BLaER1 treated with 17β-estradiol and CSF1 and Interleukin-3, amounts not matched to agents 10 nM and 100 nM (cell line): Measurements from ENCODE around the gene AUTS2.

Source experiments
- H3K27ac ChIP-seq, 11 experiments: shearing (Covaris generic); formaldehyde crosslinking; 2 replicates each; pipeline ENCODE4 v1.8.1; 2022
- H3K27me3 ChIP-seq, 11 experiments: shearing (Covaris generic); formaldehyde crosslinking; 2 replicates each; pipeline ENCODE4 v1.8.1; 2022
- H3K36me3 ChIP-seq, 11 experiments: shearing (Covaris generic); formaldehyde crosslinking; 2 replicates each; pipeline ENCODE4 v1.8.1; 2022
- H3K4me1 ChIP-seq, 10 experiments: shearing (Covaris generic); formaldehyde crosslinking; 2 replicates each; pipeline ENCODE4 v1.8.1; 2022
- H3K4me2 ChIP-seq, 11 experiments: shearing (Covaris generic); formaldehyde crosslinking; 2 replicates each; pipeline ENCODE4 v1.8.1; 2022
- H3K4me3 ChIP-seq, 10 experiments: shearing (Covaris generic); formaldehyde crosslinking; 2 replicates each; pipeline ENCODE4 v1.8.1; 2022
- H3K9ac ChIP-seq, 11 experiments: shearing (Covaris generic); formaldehyde crosslinking; 2 replicates each; pipeline ENCODE4 v1.8.1; 2022
- H3K9me3 ChIP-seq, 11 experiments: shearing (Covaris generic); formaldehyde crosslinking; replicated peaks in 1 of 11; 2 replicates each; pipeline ENCODE4 v1.8.1; 2022
- H4K20me1 ChIP-seq, 11 experiments: shearing (Covaris generic); formaldehyde crosslinking; 2 replicates each; pipeline ENCODE4 v1.8.1; 2022
- Cebpa-rat ChIP-seq, 11 experiments: shearing (Covaris generic); IDR thresholded peaks; 2 replicates each; pipeline ENCODE4 v1.8.1; 2022

The AUTS2 gene

DNA sequence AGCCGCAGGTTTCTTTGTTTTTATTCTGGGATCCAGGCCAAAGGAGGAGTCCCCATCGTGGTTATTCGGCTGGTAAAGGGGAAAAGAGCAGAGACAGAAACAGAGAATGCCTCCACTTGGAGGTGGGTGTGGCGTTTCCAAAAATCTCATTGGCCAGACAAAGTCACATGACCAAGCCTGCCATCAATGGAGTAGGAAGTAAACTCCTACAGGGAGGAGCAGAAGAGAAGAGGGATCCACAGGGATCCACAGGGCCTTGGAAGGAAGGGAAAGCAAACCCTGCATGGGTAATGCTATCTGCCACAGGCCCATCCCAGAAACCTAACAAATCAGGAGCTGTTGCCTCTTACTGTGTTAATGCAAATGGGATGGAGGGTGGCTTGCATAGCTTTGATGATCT is 1107.9 kb downstream of the AUTS2 start:
- no peaks in the 10 kb centered on the region for H3K27me3 ChIP-seq
- 0 out of 22 replicates have a peak, but pooled peaks cover 0 to 4% (median 0%) of the 10 kb centered on the region in 11 experiments for H3K9me3 ChIP-seq
- peak overlapping the region in 6 of 11 experiments; percentile 12 to 32 (median 27); a peak in 6 of 22 replicates for H3K4me2 ChIP-seq
- peaks cover 0 to 100% (median 100%) of the 10 kb centered on the region in 11 experiments; a peak in 20 of 22 replicates for H4K20me1 ChIP-seq
- TF ChIP-seq Cebpa-rat (IDR thresholded peaks at IDR 0.05) = no peak
- H3K9ac ChIP-seq = no peak overlapping the region
- no peak overlapping the region for H3K27ac ChIP-seq
- H3K4me1 ChIP-seq = peaks cover 22 to 94% (median 77%) of the 10 kb centered on the region in 10 experiments
- H3K4me3 ChIP-seq = no peak overlapping the region
- peaks cover 5 to 97% (median 79%) of the 10 kb centered on the region in 11 experiments; a peak in 20 of 22 replicates for H3K36me3 ChIP-seq

- Histone ChIP-seq H3K4me1 (peaks cover 25 to 94% (median 77%) of the 10 kb centered on the region in 10 experiments), H3K4me3 (no peak overlapping the region), H3K27me3 (no peaks in the 10 kb centered on the region), H4K20me1 (peaks cover 0 to 100% (median 100%) of the 10 kb centered on the region in 11 experiments; a peak in 20 of 22 replicates), H3K27ac (no peak overlapping the region), H3K9ac (no peak overlapping the region), H3K9me3 (0 out of 22 replicates have a peak, but pooled peaks cover 0 to 4% (median 0%) of the 10 kb centered on the region in 11 experiments), H3K4me2 (peak overlapping the region in 4 of 11 experiments; percentile 29 to 69 (median 31); a peak in 3 of 22 replicates), H3K36me3 (peaks cover 5 to 97% (median 79%) of the 10 kb centered on the region in 11 experiments; a peak in 20 of 22 replicates)
- TF ChIP-seq Cebpa-rat (IDR thresholded peaks at IDR 0.05) = no peak
These were observed 1108.4 kb downstream of the AUTS2 start for GRCh38 chr7:70706698-70707097.

DNA sequence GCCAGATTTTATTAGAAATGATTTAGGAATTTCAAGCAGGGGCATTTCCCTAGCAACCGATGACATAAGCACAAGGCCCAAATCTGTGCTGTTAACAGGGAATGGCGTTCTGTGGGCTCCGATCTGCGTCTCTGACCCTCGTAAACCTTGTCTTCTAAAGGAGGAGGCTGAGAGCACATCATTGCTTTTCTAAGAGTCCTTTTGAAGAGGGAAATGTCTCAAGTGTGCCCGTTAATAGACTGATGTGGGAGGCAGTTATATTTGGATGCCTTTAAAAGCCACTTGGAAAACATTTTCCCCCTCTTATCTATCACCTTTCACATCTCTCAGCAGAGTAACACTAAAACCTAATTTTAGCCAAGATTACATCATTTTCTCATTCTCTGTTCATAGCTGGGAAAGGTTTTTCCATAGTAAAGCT is 1109.6 kb downstream of the AUTS2 start:
- H3K27ac ChIP-seq = no peak overlapping the region
- H3K9ac ChIP-seq = no peak overlapping the region
- H3K4me2 ChIP-seq = peak overlapping the region in 7 of 11 experiments; percentile 20 to 81 (median 64); a peak in 11 of 22 replicates
- H4K20me1 ChIP-seq = peaks cover 0 to 100% (median 100%) of the 10 kb centered on the region in 11 experiments; a peak in 20 of 22 replicates
- peaks cover 22 to 84% (median 67%) of the 10 kb centered on the region in 10 experiments for H3K4me1 ChIP-seq
- H3K9me3 ChIP-seq = peaks cover 0 to 14% (median 7%) of the 10 kb centered on the region in 11 experiments; a peak in 14 of 22 replicates
- peaks cover 5 to 97% (median 79%) of the 10 kb centered on the region in 11 experiments; a peak in 20 of 22 replicates for H3K36me3 ChIP-seq
- no peak for TF ChIP-seq Cebpa-rat (IDR thresholded peaks at IDR 0.05)
- no peaks in the 10 kb centered on the region for H3K27me3 ChIP-seq
- no peak overlapping the region for H3K4me3 ChIP-seq

- H4K20me1 ChIP-seq = peaks cover 0 to 100% (median 86%) of the 10 kb centered on the region in 11 experiments; a peak in 20 of 22 replicates
- peak overlapping the region in 9 of 11 experiments; percentile 12 to 63 (median 45); a peak in 16 of 22 replicates for H3K27ac ChIP-seq
- peaks cover 8 to 30% (median 20%) of the 10 kb centered on the region in 11 experiments; a peak in 20 of 22 replicates for H3K9me3 ChIP-seq
- H3K4me2 ChIP-seq = peak overlapping the region; percentile 37 to 81 (median 64)
- H3K4me3 ChIP-seq = no peak overlapping the region
- no peaks in the 10 kb centered on the region for H3K27me3 ChIP-seq
- H3K36me3 ChIP-seq = peaks cover 5 to 97% (median 74%) of the 10 kb centered on the region in 11 experiments; a peak in 20 of 22 replicates
- peak overlapping the region in 4 of 11 experiments; percentile 26 to 54 (median 48); a peak in 7 of 22 replicates for H3K9ac ChIP-seq
- TF ChIP-seq Cebpa-rat (IDR thresholded peaks at IDR 0.05) = peak in 1 of 11 experiments; percentile 56; a peak in 1 of 22 replicates
- H3K4me1 ChIP-seq = peaks cover 22 to 72% (median 63%) of the 10 kb centered on the region in 10 experiments
These were observed 1111.8 kb downstream of the AUTS2 start for GRCh38 chr7:70710011-70710480.

DNA sequence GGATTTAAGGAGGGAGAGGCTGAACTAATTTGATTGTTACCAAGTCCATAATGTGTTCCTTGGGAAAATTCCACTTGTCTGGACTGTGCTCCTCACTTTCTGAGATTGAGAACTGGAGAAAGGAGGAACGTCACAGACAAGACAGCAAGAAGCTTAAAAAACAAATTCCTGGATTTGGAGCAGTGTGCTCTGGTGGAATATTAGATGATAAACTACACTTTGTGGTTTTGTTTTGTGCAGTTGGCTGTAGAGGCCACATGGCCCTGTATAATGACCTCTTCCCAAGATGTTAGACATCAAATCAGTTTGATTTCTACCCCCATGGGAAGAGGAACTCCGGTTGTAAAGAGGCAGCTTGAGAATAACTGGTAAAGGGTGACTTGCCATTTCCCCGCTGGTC is 1112.4 kb downstream of the AUTS2 start:
- peaks cover 0 to 100% (median 86%) of the 10 kb centered on the region in 11 experiments; a peak in 20 of 22 replicates for H4K20me1 ChIP-seq
- peak overlapping the region; percentile 37 to 81 (median 64) for H3K4me2 ChIP-seq
- H3K9ac ChIP-seq = peak overlapping the region in 5 of 11 experiments; percentile 11 to 54 (median 50); a peak in 9 of 22 replicates
- H3K36me3 ChIP-seq = peaks cover 5 to 95% (median 68%) of the 10 kb centered on the region in 11 experiments; a peak in 20 of 22 replicates
- peak overlapping the region in 1 of 10 experiments; percentile 32; a peak in 1 of 20 replicates for H3K4me3 ChIP-seq
- no peaks in the 10 kb centered on the region for H3K27me3 ChIP-seq
- no peak for TF ChIP-seq Cebpa-rat (IDR thresholded peaks at IDR 0.05)
- H3K4me1 ChIP-seq = peaks cover 22 to 75% (median 64%) of the 10 kb centered on the region in 10 experiments
- H3K9me3 ChIP-seq = peaks cover 8 to 30% (median 20%) of the 10 kb centered on the region in 11 experiments; a peak in 20 of 22 replicates
- peak overlapping the region in 9 of 11 experiments; percentile 12 to 71 (median 58); a peak in 18 of 22 replicates for H3K27ac ChIP-seq

DNA sequence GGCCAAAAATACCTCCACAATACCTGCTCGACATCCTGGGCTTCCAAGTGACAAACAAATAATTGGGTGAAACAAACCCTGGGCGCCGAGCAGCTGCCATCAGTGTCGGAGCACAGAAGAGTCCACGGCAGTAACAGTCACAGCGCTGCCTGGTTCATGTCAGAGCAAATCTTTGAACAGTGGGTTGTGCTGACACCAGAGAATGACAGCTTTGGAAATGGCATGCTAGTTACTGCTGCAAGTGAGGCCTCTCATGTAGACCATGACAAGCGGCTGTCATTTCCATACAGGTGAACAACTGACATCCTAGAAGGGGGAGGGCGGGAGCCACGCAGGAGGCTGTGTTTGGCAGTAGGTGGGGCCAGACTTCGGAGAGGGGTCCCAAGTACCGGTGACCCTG is 1113.2 kb downstream of the AUTS2 start:
- Histone ChIP-seq H4K20me1 (peaks cover 0 to 100% (median 85%) of the 10 kb centered on the region in 11 experiments; a peak in 20 of 22 replicates), H3K4me3 (no peak overlapping the region), H3K27me3 (no peaks in the 10 kb centered on the region), H3K4me2 (peak overlapping the region; percentile 37 to 81 (median 64)), H3K36me3 (peaks cover 0 to 90% (median 60%) of the 10 kb centered on the region in 11 experiments; a peak in 17 of 22 replicates), H3K9me3 (peaks cover 8 to 30% (median 20%) of the 10 kb centered on the region in 11 experiments; a peak in 20 of 22 replicates), H3K9ac (peak overlapping the region in 5 of 11 experiments; percentile 13 to 54 (median 50); a peak in 4 of 22 replicates), H3K4me1 (peaks cover 22 to 73% (median 64%) of the 10 kb centered on the region in 10 experiments), H3K27ac (peak overlapping the region in 7 of 11 experiments; percentile 36 to 71 (median 60); a peak in 10 of 22 replicates)
- no peak for TF ChIP-seq Cebpa-rat (IDR thresholded peaks at IDR 0.05)

DNA sequence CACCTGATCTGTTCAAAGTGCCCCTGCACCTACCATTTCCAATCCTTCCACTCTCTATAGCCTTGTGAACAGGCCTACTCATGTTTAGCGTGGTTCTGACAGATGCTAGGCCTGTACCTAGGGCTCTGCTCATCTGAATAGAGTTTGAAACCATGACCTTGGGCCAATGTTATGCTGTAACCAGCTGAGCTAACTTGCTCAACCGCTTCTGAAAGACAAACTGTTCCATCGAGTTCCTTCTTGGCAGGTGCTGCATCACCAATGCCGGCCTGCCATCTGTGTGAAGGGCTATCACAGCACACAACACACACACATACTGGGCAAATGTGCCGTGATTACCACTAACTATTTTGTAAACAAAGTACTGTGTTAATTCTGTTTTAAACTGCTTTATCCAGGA is 1114.7 kb downstream of the AUTS2 start:
- no peak for TF ChIP-seq Cebpa-rat (IDR thresholded peaks at IDR 0.05)
- Histone ChIP-seq H3K9ac (no peak overlapping the region), H3K4me2 (no peak overlapping the region), H4K20me1 (peaks cover 0 to 100% (median 84%) of the 10 kb centered on the region in 11 experiments; a peak in 20 of 22 replicates), H3K27me3 (no peaks in the 10 kb centered on the region), H3K9me3 (peaks cover 8 to 30% (median 20%) of the 10 kb centered on the region in 11 experiments; a peak in 20 of 22 replicates), H3K4me1 (peaks cover 37 to 76% (median 65%) of the 10 kb centered on the region in 10 experiments), H3K36me3 (peaks cover 0 to 87% (median 46%) of the 10 kb centered on the region in 11 experiments; a peak in 17 of 22 replicates), H3K4me3 (no peak overlapping the region), H3K27ac (no peak overlapping the region; a peak in 1 of 22 replicates)

- Histone ChIP-seq H3K36me3 (peaks cover 0 to 85% (median 43%) of the 10 kb centered on the region in 11 experiments; a peak in 17 of 22 replicates), H3K4me3 (no peak overlapping the region), H3K27ac (no peak overlapping the region), H3K4me2 (0 out of 22 replicates have a peak overlapping the region, but pooled peaks of 1 of the 11 experiments have one; percentile 13), H3K4me1 (peaks cover 41 to 75% (median 64%) of the 10 kb centered on the region in 10 experiments), H3K9me3 (peaks cover 8 to 30% (median 20%) of the 10 kb centered on the region in 11 experiments; a peak in 20 of 22 replicates), H3K9ac (no peak overlapping the region), H4K20me1 (peaks cover 0 to 100% (median 83%) of the 10 kb centered on the region in 11 experiments; a peak in 20 of 22 replicates), H3K27me3 (no peaks in the 10 kb centered on the region)
- TF ChIP-seq Cebpa-rat (IDR thresholded peaks at IDR 0.05) = no peak
These were observed 1116.3 kb downstream of the AUTS2 start for GRCh38 chr7:70714506-70715038.
